Lower leg skin (tissue), 4 donors: Measurements from ENCODE around the gene ATP2A2. TPM values are rescaled to one million over a fixed set of nuclear protein-coding genes. Genes with fewer than 3 reads are reported as not detected.

Source experiments
- DNase-seq, 2 donors: peaks; one replicate each; pipeline ENCODE4 v3.0.0-alpha.2; 2019; ENCODE audit warnings: low spot score in 2 of 2
- H3K4me3 ChIP-seq: fragments of 200-600 bp; sonication (generic); 2 replicates; pipeline ENCODE4 v1.5.1; 2017; ENCODE audit warnings: mild to moderate bottlenecking, low read depth; ENCODE audit not compliant: poor library complexity, severe bottlenecking
- POLR2A ChIP-seq, 2 donors: fragments of 450-650 bp; IDR thresholded peaks; one replicate each; pipeline ENCODE4 v1.6.1; 2016 to 2017; ENCODE audit warnings: antibody characterized with exemption in 2 of 2, mild to moderate bottlenecking in 1 of 2, moderate library complexity in 1 of 2
- WGBS, 2 donors: methylation state at CpG; one replicate each; pipeline ENCODE4 v1.1.5; 2018; 5-methylcytosine and 5-hydroxymethylcytosine counted together
- intact Hi-C: fragments of 100-400 bp; cut with DNase I; formaldehyde crosslinking; loops from one replicate; pipeline ENCODE4 v1.15.0; 2023; ENCODE audit warnings: low total_unique reads
- total RNA-seq, 4 donors: library from RNA; depleted of rRNA; stranded (reverse); fragments of >200 nt; gene quantifications; one replicate each; pipeline ENCODE4 v1.1.0, GENCODE V29; 2016
- TF ChIP-seq, protein P1 (sequence below), 3 donors: fragments of 450-650 bp; IDR thresholded peaks; one replicate each; pipeline ENCODE4 v1.5.1; 2016; ENCODE audit warnings: antibody characterized with exemption in 3 of 3, mild to moderate bottlenecking in 3 of 3, moderate library complexity in 2 of 3

The ATP2A2 gene
- total RNA-seq, 4 donors from 2014 or later: 61.9 to 103 (median 86.1) TPM

DNA sequence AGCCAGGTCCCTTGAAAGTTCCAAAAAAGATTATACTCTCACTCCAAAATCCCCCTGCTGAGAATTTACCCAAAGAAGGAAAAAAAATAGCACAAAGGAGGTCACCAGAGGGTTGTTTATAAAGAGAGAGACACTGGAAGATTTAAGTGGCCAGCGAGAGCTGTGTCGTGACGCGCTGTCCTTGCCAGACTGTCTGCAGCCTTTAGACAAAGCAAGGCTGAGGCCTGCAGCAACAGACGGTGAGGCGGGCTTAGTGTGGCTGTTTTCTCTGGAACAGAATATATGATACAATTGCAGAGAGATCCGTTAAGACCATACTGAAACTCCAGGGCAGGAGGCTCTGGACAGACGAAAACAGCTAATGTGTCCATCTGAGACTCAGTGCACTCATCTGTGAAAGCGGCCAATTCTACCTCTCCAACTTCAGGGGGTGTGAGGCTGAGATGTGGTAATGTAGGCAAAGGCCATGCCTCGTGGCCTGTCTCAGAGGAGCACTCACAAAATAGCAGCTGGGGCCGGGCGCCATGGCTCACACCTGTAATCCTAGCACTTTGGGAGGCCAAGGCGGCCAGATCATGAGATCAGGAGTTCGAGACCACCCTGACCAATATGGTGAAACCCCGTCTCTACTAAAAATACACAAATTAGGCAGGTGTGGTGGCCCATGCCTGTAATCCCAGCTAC lies 86.3 kb downstream of the ATP2A2 start:
- intact Hi-C loops: no loop called here
- H3K4me3 ChIP-seq: no peak overlapping the region
- 85 to 89% methylated on average over 15 of the region's 15 CpGs for WGBS, 2 donors
- no peak for TF ChIP-seq POLR2A (IDR thresholded peaks at IDR 0.05)
- TF ChIP-seq, protein P1, sequence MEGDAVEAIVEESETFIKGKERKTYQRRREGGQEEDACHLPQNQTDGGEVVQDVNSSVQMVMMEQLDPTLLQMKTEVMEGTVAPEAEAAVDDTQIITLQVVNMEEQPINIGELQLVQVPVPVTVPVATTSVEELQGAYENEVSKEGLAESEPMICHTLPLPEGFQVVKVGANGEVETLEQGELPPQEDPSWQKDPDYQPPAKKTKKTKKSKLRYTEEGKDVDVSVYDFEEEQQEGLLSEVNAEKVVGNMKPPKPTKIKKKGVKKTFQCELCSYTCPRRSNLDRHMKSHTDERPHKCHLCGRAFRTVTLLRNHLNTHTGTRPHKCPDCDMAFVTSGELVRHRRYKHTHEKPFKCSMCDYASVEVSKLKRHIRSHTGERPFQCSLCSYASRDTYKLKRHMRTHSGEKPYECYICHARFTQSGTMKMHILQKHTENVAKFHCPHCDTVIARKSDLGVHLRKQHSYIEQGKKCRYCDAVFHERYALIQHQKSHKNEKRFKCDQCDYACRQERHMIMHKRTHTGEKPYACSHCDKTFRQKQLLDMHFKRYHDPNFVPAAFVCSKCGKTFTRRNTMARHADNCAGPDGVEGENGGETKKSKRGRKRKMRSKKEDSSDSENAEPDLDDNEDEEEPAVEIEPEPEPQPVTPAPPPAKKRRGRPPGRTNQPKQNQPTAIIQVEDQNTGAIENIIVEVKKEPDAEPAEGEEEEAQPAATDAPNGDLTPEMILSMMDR (IDR thresholded peaks at IDR 0.05): no peak
- DNase-seq: peak in 1 of 2 donors; percentile 75

DNA sequence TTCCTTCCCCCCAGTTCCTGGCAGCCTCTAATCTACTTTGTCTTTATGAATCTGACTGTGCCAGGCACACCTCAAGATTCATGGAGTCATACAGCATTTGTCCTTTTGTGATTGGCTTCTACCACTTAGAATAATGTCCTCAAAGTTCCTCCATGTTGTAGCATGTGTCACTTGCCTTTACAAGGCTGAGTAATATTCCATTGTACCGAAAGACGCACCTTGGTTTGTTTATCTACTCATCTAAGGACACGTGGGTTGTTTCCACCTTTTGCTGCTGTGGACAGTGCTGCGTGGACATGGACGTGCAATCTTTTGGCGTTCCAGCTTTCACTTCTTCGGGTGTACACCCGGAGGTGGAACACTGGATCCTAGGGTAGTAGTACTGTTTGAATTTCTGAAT lies 88.9 kb downstream of the ATP2A2 start:
- intact Hi-C loops: no loop called here
- WGBS, 2 donors: 81 to 86% methylated on average over 8 of the region's 8 CpGs
- DNase-seq: peak in 1 of 2 donors; percentile 37
- TF ChIP-seq, protein P1 (IDR thresholded peaks at IDR 0.05): no peak
- TF ChIP-seq POLR2A (IDR thresholded peaks at IDR 0.05): no peak
- H3K4me3 ChIP-seq: no peak overlapping the region

DNA sequence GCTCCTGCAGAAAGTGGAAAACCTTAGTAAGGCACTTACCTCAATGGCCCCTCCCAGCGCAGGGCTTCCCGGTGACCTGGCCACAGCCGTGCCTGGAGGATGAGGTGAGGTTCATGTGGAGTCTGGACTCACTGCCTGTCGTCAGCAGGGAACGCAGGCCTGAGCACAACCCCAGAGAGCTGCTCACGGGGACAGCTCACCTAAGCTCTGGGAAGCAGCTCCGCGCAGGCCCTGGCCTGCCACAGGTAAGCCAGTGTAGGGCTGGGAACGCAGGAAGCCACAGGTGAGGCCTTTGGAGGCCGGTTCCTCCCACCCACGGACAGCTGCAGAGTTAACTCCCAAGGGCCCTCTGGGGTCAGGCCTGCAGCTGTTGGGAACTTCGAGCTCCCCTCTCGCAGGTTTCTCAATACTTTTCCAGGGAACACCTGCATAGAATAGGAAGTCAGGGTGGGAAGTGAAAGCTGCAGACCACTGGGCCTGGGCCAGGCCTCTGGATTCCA lies 89.7 kb downstream of the ATP2A2 start:
- intact Hi-C loops: no loop called here
- no peak for TF ChIP-seq POLR2A (IDR thresholded peaks at IDR 0.05)
- TF ChIP-seq, protein P1 (IDR thresholded peaks at IDR 0.05): no peak
- WGBS, 2 donors: 31 to 37% methylated on average over 11 to 13 of the region's 13 CpGs
- H3K4me3 ChIP-seq: no peak overlapping the region
- DNase-seq: peak; percentile 43 to 83

DNA sequence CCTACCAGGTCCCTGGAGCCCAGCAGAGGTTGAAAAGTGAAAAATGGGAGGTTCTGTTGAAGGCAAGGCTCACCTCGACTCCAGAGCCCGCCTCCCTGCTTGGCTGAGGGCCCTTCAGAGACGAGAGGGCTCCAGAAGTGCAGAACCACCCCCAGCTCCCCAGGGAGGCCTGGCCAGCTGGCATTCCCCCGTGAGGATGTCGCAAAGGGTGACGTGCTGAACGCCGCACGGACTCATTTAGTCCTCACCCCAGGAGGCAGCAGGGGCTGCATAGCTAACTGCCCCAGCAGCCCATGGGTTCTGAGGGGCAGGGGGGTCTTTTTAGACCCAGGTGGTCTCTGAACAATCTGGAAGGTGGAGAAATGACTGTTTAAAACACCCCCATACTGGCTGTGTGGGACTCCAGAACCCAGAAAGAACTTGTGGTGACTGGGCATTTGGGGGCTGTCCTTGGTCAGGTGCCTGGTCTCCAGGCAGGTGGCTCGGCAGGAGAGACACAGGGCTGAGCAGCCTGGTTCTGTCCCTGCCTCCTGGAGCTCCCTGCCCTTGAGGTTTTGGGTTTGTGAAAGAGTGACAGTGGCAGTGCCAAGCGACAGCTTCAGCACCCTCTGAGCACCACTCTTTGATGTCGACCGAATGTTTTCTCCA lies 90.5 kb downstream of the ATP2A2 start:
- 42 to 57% methylated on average over 8 to 13 of the region's 13 CpGs for WGBS, 2 donors
- TF ChIP-seq, protein P1 (IDR thresholded peaks at IDR 0.05): no peak
- TF ChIP-seq POLR2A (IDR thresholded peaks at IDR 0.05): no peak
- peak in 1 of 2 donors; percentile 83 for DNase-seq
- intact Hi-C loops: no loop called here
- H3K4me3 ChIP-seq: no peak overlapping the region

DNA sequence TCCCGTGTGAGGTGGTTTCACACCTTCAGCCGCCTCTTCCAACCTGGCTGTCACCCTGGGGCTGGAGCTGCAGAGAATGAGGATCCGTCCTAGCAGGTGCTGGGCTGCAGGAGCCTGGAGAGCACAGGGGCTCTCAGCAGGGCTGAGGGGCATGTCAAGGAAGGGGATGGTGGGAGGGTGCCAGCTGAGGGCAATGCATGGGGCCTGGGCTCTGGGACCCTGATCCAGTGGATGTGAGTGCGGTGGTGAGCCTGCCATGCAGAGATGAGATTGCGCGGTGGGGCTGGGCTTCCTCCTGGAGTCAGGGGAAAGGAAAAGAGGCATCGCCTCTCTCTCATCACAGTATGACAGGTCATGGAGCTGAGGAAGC lies 91.0 kb downstream of the ATP2A2 start:
- peak in 1 of 2 donors; percentile 66 for DNase-seq
- H3K4me3 ChIP-seq: no peak overlapping the region
- whole genome bisulfite sequencing, 2 donors: 71 to 73% methylated on average over 7 of the region's 7 CpGs
- intact Hi-C loops: no loop called here
- TF ChIP-seq, protein P1 (IDR thresholded peaks at IDR 0.05): no peak
- TF ChIP-seq POLR2A (IDR thresholded peaks at IDR 0.05): no peak
